Breast epithelium (tissue), 4 donors: ENCODE data around the gene CDH4. TPM values are rescaled to one million over a fixed set of nuclear protein-coding genes. Genes with fewer than 3 reads are reported as not detected.

Experiments used
- DNase-seq, 2 donors: peaks; one replicate each; pipeline ENCODE4 v3.0.0-alpha.2; 2019; ENCODE audit warnings: low spot score in 2 of 2
- H3K27ac ChIP-seq, 2 donors: fragments of 200-600 bp; sonication (generic) in 1 of 2; one replicate each; pipeline ENCODE4 v1.5.1; 2016 to 2019; ENCODE audit warnings: mild to moderate bottlenecking in 1 of 2
- H3K27me3 ChIP-seq, 2 donors: fragments of 200-600 bp; sonication (generic) in 1 of 2; one replicate each; pipeline versions ENCODE4 v1.5.1 to v1.6.0; 2017 to 2019; ENCODE audit warnings: control low read depth in 1 of 2, mild to moderate bottlenecking in 1 of 2
- H3K36me3 ChIP-seq: fragments of 200-600 bp; one replicate; pipeline ENCODE4 v1.5.1; 2019
- H3K4me1 ChIP-seq, 2 donors: fragments of 200-600 bp; sonication (generic); one replicate each; pipeline ENCODE4 v1.5.1; 2016 to 2019; ENCODE audit warnings: control low read depth in 1 of 2
- H3K4me3 ChIP-seq, 3 donors: fragments of 200-600 bp; sonication (generic); 1 replicate in 2 of 3; 2 replicates in 1 of 3; pipeline ENCODE4 v1.5.1; 2016 to 2019; ENCODE audit warnings: mild to moderate bottlenecking in 3 of 3, moderate library complexity in 2 of 3
- H3K9me3 ChIP-seq, 2 donors: fragments of 200-600 bp; sonication (generic) in 1 of 2; one replicate each; pipeline ENCODE4 v1.5.1; 2016 to 2019; ENCODE audit warnings: control low read depth in 1 of 2
- POLR2A ChIP-seq: fragments of 450-650 bp; IDR thresholded peaks from one replicate; pipeline ENCODE4 v1.6.1; 2016; ENCODE audit warnings: antibody characterized with exemption, mild to moderate bottlenecking, moderate library complexity
- POLR2AphosphoS5 ChIP-seq, 3 donors: sonication (generic); formaldehyde crosslinking; IDR thresholded peaks; one replicate each; pipeline ENCODE4 v1.6.1; 2017; ENCODE audit warnings: antibody characterized with exemption in 3 of 3
- intact Hi-C: fragments of 100-400 bp; cut with DNase I; formaldehyde crosslinking; loops from one replicate; pipeline ENCODE4 v1.15.1; 2023; ENCODE audit warnings: low total_unique reads
- total RNA-seq, 3 donors: library from RNA; depleted of rRNA; stranded (reverse); fragments of >200 nt; gene quantifications; one replicate each; pipeline ENCODE4 v1.1.0, GENCODE V29; 2016
- TF ChIP-seq, protein P1 (sequence below), 3 donors: fragments of 450-650 bp; IDR thresholded peaks; one replicate each; pipeline ENCODE4 v1.5.1; 2016 to 2017; ENCODE audit warnings: antibody characterized with exemption in 3 of 3, mild to moderate bottlenecking in 3 of 3, moderate library complexity in 3 of 3

Gene CDH4
- total RNA-seq, 3 donors from 2014 or later: under 0.01 TPM; not detected in 2

DNA sequence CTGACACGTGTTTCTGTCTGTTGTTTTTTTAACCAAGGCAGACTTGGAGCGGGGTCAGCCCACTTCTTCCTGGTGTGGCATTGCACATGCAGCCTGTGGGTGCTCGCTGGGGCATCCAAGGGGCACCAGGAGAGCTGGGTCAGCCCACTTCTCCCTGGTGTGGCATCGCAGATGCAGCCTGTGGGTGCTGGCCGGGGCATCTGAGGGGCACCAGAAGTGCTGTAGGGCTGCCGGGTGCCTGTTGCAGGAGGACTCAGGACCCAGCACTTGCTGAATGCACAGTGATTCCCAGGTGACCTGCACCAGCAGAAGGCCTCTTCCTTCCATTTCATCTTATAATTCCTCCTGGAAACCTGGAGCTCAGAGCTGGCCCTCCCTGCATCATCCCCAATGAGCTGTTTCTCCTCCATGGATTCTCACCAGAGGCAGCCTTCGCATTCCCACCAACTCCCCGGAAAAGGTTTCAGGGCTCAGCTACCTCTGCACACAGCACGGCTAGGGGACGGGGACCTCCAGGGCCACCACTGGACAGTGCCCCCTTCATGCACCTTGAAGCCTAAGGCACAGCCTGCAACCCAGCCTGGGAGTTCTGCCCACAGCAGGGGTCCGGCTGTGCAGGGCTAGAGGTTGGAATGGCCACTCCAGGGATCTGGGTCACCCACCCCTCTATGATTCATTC, 594.8 kb downstream of the CDH4 start:
- Histone ChIP-seq H3K27ac (no peak overlapping the region), H3K4me3 (no peak overlapping the region), H3K27me3 (peaks cover 0 to 27% of the 10 kb centered on the region in 2 donors), H3K9me3 (no peaks in the 10 kb centered on the region), H3K4me1 (no peaks in the 10 kb centered on the region), H3K36me3 (no peaks in the 10 kb centered on the region)
- intact Hi-C loops: no loop called here
- TF ChIP-seq POLR2A (no peak), POLR2AphosphoS5 (IDR thresholded peaks at IDR 0.05) (no peak)
- TF ChIP-seq, protein P1, sequence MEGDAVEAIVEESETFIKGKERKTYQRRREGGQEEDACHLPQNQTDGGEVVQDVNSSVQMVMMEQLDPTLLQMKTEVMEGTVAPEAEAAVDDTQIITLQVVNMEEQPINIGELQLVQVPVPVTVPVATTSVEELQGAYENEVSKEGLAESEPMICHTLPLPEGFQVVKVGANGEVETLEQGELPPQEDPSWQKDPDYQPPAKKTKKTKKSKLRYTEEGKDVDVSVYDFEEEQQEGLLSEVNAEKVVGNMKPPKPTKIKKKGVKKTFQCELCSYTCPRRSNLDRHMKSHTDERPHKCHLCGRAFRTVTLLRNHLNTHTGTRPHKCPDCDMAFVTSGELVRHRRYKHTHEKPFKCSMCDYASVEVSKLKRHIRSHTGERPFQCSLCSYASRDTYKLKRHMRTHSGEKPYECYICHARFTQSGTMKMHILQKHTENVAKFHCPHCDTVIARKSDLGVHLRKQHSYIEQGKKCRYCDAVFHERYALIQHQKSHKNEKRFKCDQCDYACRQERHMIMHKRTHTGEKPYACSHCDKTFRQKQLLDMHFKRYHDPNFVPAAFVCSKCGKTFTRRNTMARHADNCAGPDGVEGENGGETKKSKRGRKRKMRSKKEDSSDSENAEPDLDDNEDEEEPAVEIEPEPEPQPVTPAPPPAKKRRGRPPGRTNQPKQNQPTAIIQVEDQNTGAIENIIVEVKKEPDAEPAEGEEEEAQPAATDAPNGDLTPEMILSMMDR (IDR thresholded peaks at IDR 0.05): no peak
- no peak for DNase-seq

DNA sequence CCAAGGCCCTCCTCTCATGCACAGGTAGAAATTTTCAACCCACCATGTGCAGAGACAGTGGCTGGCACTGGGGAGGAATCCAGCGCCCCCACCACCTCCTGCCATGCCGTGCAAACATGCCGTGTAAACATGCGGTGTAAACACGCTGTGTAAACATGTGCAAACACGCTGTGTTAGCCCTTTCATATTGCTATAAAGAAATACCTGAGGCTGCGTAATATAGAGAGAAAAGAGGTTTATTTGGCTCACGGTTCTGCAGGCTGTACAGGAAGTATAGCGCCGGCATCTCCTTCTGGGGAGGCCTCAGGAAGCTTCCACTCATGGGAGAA, 595.3 kb downstream of the CDH4 start:
- intact Hi-C loops: no loop called here
- H3K27ac ChIP-seq: no peak overlapping the region
- no peaks in the 10 kb centered on the region for H3K4me1 ChIP-seq
- TF ChIP-seq POLR2AphosphoS5 (IDR thresholded peaks at IDR 0.05): no peak
- TF ChIP-seq, protein P1 (IDR thresholded peaks at IDR 0.05): no peak
- no peak for TF ChIP-seq POLR2A
- no peak for DNase-seq
- peaks cover 0 to 32% of the 10 kb centered on the region in 2 donors for H3K27me3 ChIP-seq
- no peaks in the 10 kb centered on the region for H3K36me3 ChIP-seq
- no peaks in the 10 kb centered on the region for H3K9me3 ChIP-seq
- no peak overlapping the region for H3K4me3 ChIP-seq

DNA sequence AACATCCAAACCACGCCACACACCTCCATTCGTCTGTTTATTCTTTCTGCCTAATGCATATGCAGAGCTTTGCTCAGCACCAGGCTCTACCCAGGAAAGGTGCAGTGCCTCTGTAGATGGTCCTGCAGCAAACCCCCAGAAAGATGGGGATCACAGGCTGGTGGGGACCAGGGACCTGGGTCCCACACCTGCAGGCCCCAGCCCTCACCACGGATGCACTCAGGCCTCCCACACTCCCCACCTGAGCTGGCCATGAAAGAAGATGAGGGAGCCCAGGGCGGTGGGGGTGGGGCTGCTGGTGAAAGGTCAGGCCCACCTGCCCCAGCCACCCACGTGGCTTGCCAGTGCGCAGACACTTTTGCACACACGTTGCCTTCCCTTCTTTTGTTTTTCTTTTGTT, 595.9 kb downstream of the CDH4 start:
- H3K27ac ChIP-seq: no peak overlapping the region
- no peaks in the 10 kb centered on the region for H3K36me3 ChIP-seq
- TF ChIP-seq, protein P1 (IDR thresholded peaks at IDR 0.05): no peak
- TF ChIP-seq POLR2A: no peak
- TF ChIP-seq POLR2AphosphoS5 (IDR thresholded peaks at IDR 0.05): no peak
- intact Hi-C loops: no loop called here
- H3K4me3 ChIP-seq: no peak overlapping the region
- no peak for DNase-seq
- H3K27me3 ChIP-seq: peaks cover 0 to 36% of the 10 kb centered on the region in 2 donors
- no peaks in the 10 kb centered on the region for H3K9me3 ChIP-seq
- H3K4me1 ChIP-seq: no peaks in the 10 kb centered on the region

DNA sequence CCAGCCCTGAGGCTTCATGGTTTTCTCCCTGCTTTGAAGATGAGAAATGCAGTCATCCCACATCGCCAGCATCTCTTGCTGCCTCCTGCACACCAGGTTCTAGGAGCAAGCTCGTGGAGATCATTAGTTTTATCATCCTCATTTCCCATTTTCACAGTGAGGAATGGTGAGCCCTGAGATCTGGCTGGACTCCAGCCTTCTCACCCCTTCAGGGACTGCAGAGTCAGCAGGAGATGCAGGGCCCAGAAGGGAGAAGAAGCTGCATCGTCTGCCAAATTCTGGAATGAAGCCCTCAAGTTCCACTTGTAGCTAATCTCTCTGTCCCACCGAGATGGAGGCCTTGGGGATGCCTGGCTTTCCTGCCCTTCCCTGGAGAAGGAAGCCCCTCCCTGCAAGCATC, 596.8 kb downstream of the CDH4 start:
- no peak for TF ChIP-seq POLR2AphosphoS5 (IDR thresholded peaks at IDR 0.05)
- TF ChIP-seq, protein P1 (IDR thresholded peaks at IDR 0.05): no peak
- no peak for TF ChIP-seq POLR2A
- no peaks in the 10 kb centered on the region for H3K9me3 ChIP-seq
- H3K27me3 ChIP-seq: peaks cover 0 to 36% of the 10 kb centered on the region in 2 donors
- no peak overlapping the region for H3K4me3 ChIP-seq
- intact Hi-C loops: no loop called here
- H3K36me3 ChIP-seq: no peaks in the 10 kb centered on the region
- H3K4me1 ChIP-seq: no peaks in the 10 kb centered on the region
- no peak overlapping the region for H3K27ac ChIP-seq
- DNase-seq: no peak

DNA sequence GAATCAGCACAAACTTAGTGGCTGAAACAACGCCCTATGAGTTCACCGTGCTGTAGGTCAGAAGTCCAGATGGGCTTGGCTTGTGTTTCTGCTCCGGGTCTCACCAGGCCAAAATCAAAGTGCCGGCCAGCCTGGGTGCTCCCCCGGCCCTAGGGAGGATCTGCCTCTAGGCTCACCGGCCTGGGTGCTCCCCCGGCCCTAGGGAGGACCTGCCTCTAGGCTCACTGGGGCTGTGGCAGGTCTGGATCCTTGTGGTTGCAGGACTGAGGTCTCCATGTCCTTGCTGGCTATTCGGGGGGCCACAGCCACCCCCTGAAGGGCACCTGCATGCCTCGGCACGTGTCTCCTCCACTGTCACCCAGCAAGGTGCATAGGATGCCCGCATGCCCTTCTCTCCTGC, 597.3 kb downstream of the CDH4 start:
- intact Hi-C loops: no loop called here
- Histone ChIP-seq H3K27ac (no peak overlapping the region), H3K4me3 (no peak overlapping the region), H3K4me1 (no peaks in the 10 kb centered on the region), H3K27me3 (peaks cover 0 to 32% of the 10 kb centered on the region in 2 donors), H3K36me3 (no peaks in the 10 kb centered on the region), H3K9me3 (no peaks in the 10 kb centered on the region)
- DNase-seq: no peak
- TF ChIP-seq POLR2AphosphoS5 (IDR thresholded peaks at IDR 0.05) (no peak), POLR2A (no peak)
- TF ChIP-seq, protein P1 (IDR thresholded peaks at IDR 0.05): no peak
